A673 (cell line): ENCODE measurements around the gene ERAL1.

ENCODE experiments used
- EZH2 ChIP-seq: fragments of 200-600 bp; sonication (generic); IDR thresholded peaks from 2 replicates; pipeline ENCODE4 v1.6.1; 2017; ENCODE audit warnings: borderline replicate concordance, low read depth, mild to moderate bottlenecking, mixed read lengths, antibody characterized with exemption, low read length; ENCODE audit not compliant: poor library complexity, severe bottlenecking
- TF ChIP-seq, protein P1 (sequence below): fragments of 300-800, 200-600 bp; sonication (generic); conservative IDR thresholded peaks from 2 replicates; pipeline ENCODE4 v1.5.1; 2017; ENCODE audit warnings: low read depth, mild to moderate bottlenecking, antibody characterized with exemption, low read length, moderate library complexity, mixed read lengths

DNA sequence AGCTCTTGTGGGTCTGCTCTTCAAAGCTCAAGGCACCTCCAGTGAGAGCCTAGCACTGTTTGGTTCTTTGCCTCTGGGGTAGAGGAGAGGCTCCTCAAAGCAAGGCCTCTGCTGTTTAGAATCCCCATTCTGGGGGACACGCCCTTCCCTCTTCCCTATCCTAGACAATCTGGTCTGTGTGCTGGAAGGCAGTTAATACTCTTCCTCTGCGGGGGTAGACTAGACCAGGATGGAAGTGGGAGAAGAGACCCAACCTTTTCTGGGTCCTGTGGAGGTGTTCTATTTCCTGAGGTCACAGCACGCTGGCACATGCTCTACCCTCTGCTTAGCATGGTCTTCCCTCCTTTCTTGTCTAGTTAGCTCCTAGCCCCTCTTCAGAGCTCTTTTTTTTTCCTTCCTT lies 7.7 kb downstream of the ERAL1 start:
- TF ChIP-seq, protein P1, sequence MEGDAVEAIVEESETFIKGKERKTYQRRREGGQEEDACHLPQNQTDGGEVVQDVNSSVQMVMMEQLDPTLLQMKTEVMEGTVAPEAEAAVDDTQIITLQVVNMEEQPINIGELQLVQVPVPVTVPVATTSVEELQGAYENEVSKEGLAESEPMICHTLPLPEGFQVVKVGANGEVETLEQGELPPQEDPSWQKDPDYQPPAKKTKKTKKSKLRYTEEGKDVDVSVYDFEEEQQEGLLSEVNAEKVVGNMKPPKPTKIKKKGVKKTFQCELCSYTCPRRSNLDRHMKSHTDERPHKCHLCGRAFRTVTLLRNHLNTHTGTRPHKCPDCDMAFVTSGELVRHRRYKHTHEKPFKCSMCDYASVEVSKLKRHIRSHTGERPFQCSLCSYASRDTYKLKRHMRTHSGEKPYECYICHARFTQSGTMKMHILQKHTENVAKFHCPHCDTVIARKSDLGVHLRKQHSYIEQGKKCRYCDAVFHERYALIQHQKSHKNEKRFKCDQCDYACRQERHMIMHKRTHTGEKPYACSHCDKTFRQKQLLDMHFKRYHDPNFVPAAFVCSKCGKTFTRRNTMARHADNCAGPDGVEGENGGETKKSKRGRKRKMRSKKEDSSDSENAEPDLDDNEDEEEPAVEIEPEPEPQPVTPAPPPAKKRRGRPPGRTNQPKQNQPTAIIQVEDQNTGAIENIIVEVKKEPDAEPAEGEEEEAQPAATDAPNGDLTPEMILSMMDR = no peak
- TF ChIP-seq EZH2 = no peak
